SU-DHL-6 (cell line): ENCODE measurements around the gene FANCG.

Source experiments
- H2AFZ ChIP-seq: fragments of 200-600 bp; sonication (generic); 2 replicates; pipeline ENCODE4 v1.6.1; 2014; ENCODE audit warnings: low read depth, mild to moderate bottlenecking, moderate library complexity, mixed read lengths, antibody characterized with exemption, low read length; ENCODE audit not compliant: severe bottlenecking
- H3F3A ChIP-seq: fragments of 200-600 bp; shearing (Covaris generic); 2 replicates; pipeline ENCODE4 v1.6.0; 2016; ENCODE audit warnings: antibody characterized with exemption, mild to moderate bottlenecking; ENCODE audit not compliant: insufficient read depth
- H3K27ac ChIP-seq: fragments of 200-600 bp; sonication (generic); 2 replicates; pipeline ENCODE4 v1.5.1; 2016; ENCODE audit warnings: low read depth, mild to moderate bottlenecking, low read length, moderate library complexity, mixed read lengths
- H3K27me3 ChIP-seq: fragments of 200-600 bp; sonication (generic), shearing (Covaris generic); 2 replicates; pipeline ENCODE4 v1.6.0; 2014; ENCODE audit warnings: mild to moderate bottlenecking, low read length
- H3K36me3 ChIP-seq: fragments of 200-600 bp; sonication (generic); 2 replicates; pipeline ENCODE4 v1.6.1; 2014; ENCODE audit warnings: mild to moderate bottlenecking, low read length, mixed read lengths
- H3K4me2 ChIP-seq: fragments of 300-600, 200-600 bp; shearing (Covaris generic), sonication (generic); 2 replicates; pipeline ENCODE4 v1.6.0; 2014; ENCODE audit warnings: low read length, low read depth, mild to moderate bottlenecking; ENCODE audit not compliant: poor library complexity, severe bottlenecking
- H3K4me3 ChIP-seq: fragments of 200-600 bp; sonication (generic); 2 replicates; pipeline ENCODE4 v1.5.1; 2014; ENCODE audit warnings: antibody characterized with exemption, low read length, mild to moderate bottlenecking, mixed read lengths; ENCODE audit not compliant: insufficient read depth, poor library complexity, severe bottlenecking
- H3K79me2 ChIP-seq: fragments of 200-600 bp; sonication (generic); 2 replicates; pipeline ENCODE4 v1.6.1; 2014; ENCODE audit warnings: mild to moderate bottlenecking, low read length, moderate library complexity; ENCODE audit not compliant: insufficient read depth
- H3K9ac ChIP-seq: fragments of 200-600 bp; sonication (generic); 2 replicates; pipeline ENCODE4 v1.7.0; 2014; ENCODE audit warnings: mild to moderate bottlenecking, low read length
- H3K9me2 ChIP-seq: fragments of 200-600 bp; sonication (generic); replicated peaks from 2 replicates; pipeline ENCODE4 v1.6.1; 2014; ENCODE audit warnings: low read length; ENCODE audit not compliant: insufficient read depth
- H3K9me3 ChIP-seq: fragments of 200-600 bp; sonication (generic); 2 replicates; pipeline ENCODE4 v1.6.1; 2014; ENCODE audit warnings: low read length, mixed read lengths; ENCODE audit not compliant: insufficient read depth
- H4K20me1 ChIP-seq: fragments of 200-600 bp; sonication (generic); 2 replicates; pipeline ENCODE4 v1.6.1; 2014; ENCODE audit warnings: low read depth, mild to moderate bottlenecking, antibody characterized with exemption, low read length, moderate library complexity, mixed read lengths
- EZH2phosphoT487 ChIP-seq: fragments of 200-600 bp; sonication (generic), shearing (Covaris generic); conservative IDR thresholded peaks from 2 replicates; pipeline ENCODE4 v1.6.1; 2018; ENCODE audit warnings: mild to moderate bottlenecking, antibody characterized with exemption, low read length, moderate library complexity, mixed read lengths
- TF ChIP-seq, protein P1 (sequence below): fragments of 200-600 bp; sonication (generic); IDR thresholded peaks from one replicate; pipeline ENCODE4 v1.5.1; 2017; ENCODE audit warnings: antibody characterized with exemption, mild to moderate bottlenecking, low read length, moderate library complexity; ENCODE audit not compliant: insufficient read depth, poor library complexity, severe bottlenecking

Gene FANCG

GRCh38 chr9:35112257-35113020 lies 32.7 kb upstream of the FANCG start:
- no peak overlapping the region for H3K4me3 ChIP-seq
- H3K4me2 ChIP-seq: peak overlapping the region; percentile 81
- H2AFZ ChIP-seq: peak overlapping the region; percentile 80

GRCh38 chr9:35111001-35111933 lies 31.5 kb upstream of the FANCG start:
- no peak overlapping the region for H3K27ac ChIP-seq

More at GRCh38 chr9:35112257-35113020, 32.7 kb upstream of the FANCG start:
- no peaks in the 10 kb centered on the region for H3K79me2 ChIP-seq
- no peaks in the 10 kb centered on the region for H3K36me3 ChIP-seq
- H3K9me3 ChIP-seq: no peaks in the 10 kb centered on the region
- H3K9me2 ChIP-seq: no peaks in the 10 kb centered on the region
- H3K27ac ChIP-seq: no peak overlapping the region
- H4K20me1 ChIP-seq: no peaks in the 10 kb centered on the region
- H3K9ac ChIP-seq: 0 out of 2 replicates have a peak overlapping the region, but pooled peaks have one; percentile 6
- H3F3A ChIP-seq: peaks cover 11% of the 10 kb centered on the region
- no peaks in the 10 kb centered on the region for H3K27me3 ChIP-seq
- no peak for TF ChIP-seq EZH2phosphoT487
- TF ChIP-seq, protein P1, sequence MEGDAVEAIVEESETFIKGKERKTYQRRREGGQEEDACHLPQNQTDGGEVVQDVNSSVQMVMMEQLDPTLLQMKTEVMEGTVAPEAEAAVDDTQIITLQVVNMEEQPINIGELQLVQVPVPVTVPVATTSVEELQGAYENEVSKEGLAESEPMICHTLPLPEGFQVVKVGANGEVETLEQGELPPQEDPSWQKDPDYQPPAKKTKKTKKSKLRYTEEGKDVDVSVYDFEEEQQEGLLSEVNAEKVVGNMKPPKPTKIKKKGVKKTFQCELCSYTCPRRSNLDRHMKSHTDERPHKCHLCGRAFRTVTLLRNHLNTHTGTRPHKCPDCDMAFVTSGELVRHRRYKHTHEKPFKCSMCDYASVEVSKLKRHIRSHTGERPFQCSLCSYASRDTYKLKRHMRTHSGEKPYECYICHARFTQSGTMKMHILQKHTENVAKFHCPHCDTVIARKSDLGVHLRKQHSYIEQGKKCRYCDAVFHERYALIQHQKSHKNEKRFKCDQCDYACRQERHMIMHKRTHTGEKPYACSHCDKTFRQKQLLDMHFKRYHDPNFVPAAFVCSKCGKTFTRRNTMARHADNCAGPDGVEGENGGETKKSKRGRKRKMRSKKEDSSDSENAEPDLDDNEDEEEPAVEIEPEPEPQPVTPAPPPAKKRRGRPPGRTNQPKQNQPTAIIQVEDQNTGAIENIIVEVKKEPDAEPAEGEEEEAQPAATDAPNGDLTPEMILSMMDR: no peak

DNA sequence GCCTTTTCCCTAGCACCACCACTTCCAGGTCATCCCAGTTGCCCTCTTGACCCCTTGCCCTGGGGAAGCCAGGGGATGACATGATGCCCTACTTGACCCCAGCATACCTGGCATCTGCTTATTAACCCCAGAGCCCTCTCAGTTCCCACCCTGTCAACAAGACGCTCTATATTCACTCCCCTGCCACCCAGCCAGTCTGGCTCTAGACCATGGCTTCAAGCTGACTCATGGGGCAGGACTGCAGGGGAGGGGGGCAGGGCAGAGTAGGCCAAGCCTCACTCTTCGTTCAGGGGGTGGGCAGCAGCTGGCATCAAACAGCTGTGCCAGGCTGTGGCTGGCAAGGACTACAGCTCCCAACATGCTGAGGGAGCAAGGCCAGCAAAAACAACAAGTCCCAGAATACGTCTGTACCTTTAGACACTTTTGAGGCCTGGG lies 30.6 kb upstream of the FANCG start:
- Histone ChIP-seq H4K20me1 (no peaks in the 10 kb centered on the region), H3K27ac (no peak overlapping the region), H3K4me3 (no peak overlapping the region), H3K4me2 (no peak overlapping the region), H3K36me3 (no peaks in the 10 kb centered on the region), H3F3A (no peaks in the 10 kb centered on the region), H2AFZ (no peak overlapping the region), H3K9me2 (no peaks in the 10 kb centered on the region), H3K27me3 (no peaks in the 10 kb centered on the region), H3K79me2 (no peaks in the 10 kb centered on the region), H3K9me3 (no peaks in the 10 kb centered on the region), H3K9ac (no peak overlapping the region)
- TF ChIP-seq, protein P1: no peak
- TF ChIP-seq EZH2phosphoT487: no peak

More at GRCh38 chr9:35111001-35111933, 31.5 kb upstream of the FANCG start:
- no peaks in the 10 kb centered on the region for H3K36me3 ChIP-seq
- peaks cover 6% of the 10 kb centered on the region for H3F3A ChIP-seq
- no peaks in the 10 kb centered on the region for H3K79me2 ChIP-seq
- peak overlapping the region; percentile 80 for H2AFZ ChIP-seq
- no peaks in the 10 kb centered on the region for H4K20me1 ChIP-seq
- no peaks in the 10 kb centered on the region for H3K27me3 ChIP-seq
- H3K9me3 ChIP-seq: no peaks in the 10 kb centered on the region
- H3K4me2 ChIP-seq: peak overlapping the region; percentile 81
- peak overlapping the region; percentile 59 for H3K4me3 ChIP-seq
- TF ChIP-seq, protein P1: no peak
- TF ChIP-seq EZH2phosphoT487: no peak
- H3K9ac ChIP-seq: peak overlapping the region; percentile 56
- H3K9me2 ChIP-seq: no peaks in the 10 kb centered on the region
